ENCODE measurements around the gene TWIST2. TPM values are rescaled to one million over a fixed set of nuclear protein-coding genes. Genes with fewer than 3 reads are reported as not detected.

The TWIST2 gene
- total and polyA plus RNA-seq, 7 donors = 0.58 to 1.2 (median 0.90) TPM

DNA sequence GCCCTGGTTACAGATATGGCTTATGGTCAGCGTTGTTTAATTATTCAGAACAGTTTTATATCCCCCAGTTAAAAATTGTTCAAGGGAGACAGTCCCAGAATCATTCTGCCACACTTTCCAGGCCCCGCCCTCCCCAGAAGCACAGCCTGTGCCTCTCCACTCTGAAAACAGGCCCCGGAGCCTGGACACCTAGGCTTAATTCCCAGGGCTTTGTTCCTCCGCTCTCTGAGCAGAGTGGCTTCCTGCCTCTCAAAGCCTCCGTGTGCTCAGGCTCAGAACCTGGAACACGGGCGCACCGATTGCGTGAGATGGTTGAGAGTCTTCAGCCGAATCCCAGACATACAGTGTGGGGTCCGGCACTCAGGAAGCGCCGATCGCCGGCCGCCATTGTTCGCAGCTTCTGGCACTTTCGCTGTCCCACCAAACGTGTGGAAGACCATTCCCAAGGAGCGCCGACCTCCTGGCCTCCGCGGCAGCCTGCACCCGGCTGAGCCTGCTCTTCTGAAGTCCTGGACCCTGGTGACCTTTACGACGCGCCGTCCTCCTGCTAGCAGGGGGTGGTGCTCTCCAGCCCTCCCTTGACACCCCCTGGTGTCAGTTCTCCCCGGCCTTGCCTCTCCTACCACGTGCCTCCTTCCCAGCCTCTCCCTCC, 45.6 kb downstream of the TWIST2 start:
- Histone ChIP-seq H3K27ac (no peak overlapping the region), H3K27me3 (ENCODE audit: insufficient read depth in 3 of 3, low read length in 2 of 3) (peaks cover 0 to 21% (median 6%) of the 10 kb centered on the region in 3 donors), H3K36me3 (ENCODE audit: insufficient read depth in 1 of 2, low read depth in 1 of 2) (no peaks in the 10 kb centered on the region), H3K4me3 (no peak overlapping the region), H3K4me1 (no peaks in the 10 kb centered on the region), H3K9me3 (no peaks in the 10 kb centered on the region)
- WGBS, 3 donors = 86 to 88% (median 87%) methylated on average over 30 of the region's 30 CpGs
- ATAC-seq (no peak), DNase-seq (no peak)
- intact Hi-C loops (cut with DNase I) = no loop called here
- TF ChIP-seq, protein P1, sequence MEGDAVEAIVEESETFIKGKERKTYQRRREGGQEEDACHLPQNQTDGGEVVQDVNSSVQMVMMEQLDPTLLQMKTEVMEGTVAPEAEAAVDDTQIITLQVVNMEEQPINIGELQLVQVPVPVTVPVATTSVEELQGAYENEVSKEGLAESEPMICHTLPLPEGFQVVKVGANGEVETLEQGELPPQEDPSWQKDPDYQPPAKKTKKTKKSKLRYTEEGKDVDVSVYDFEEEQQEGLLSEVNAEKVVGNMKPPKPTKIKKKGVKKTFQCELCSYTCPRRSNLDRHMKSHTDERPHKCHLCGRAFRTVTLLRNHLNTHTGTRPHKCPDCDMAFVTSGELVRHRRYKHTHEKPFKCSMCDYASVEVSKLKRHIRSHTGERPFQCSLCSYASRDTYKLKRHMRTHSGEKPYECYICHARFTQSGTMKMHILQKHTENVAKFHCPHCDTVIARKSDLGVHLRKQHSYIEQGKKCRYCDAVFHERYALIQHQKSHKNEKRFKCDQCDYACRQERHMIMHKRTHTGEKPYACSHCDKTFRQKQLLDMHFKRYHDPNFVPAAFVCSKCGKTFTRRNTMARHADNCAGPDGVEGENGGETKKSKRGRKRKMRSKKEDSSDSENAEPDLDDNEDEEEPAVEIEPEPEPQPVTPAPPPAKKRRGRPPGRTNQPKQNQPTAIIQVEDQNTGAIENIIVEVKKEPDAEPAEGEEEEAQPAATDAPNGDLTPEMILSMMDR (IDR thresholded peaks at IDR 0.05) = no peak

GRCh38 chr2:238894226-238894949, 46.5 kb downstream of the TWIST2 start:
- intact Hi-C loops (cut with DNase I) = no loop called here
- Histone ChIP-seq H3K36me3 (ENCODE audit: insufficient read depth in 1 of 2, low read depth in 1 of 2) (no peaks in the 10 kb centered on the region), H3K4me1 (no peaks in the 10 kb centered on the region), H3K9me3 (no peaks in the 10 kb centered on the region), H3K27me3 (ENCODE audit: insufficient read depth in 3 of 3, low read length in 2 of 3) (peaks cover 0 to 24% (median 6%) of the 10 kb centered on the region in 3 donors), H3K4me3 (no peak overlapping the region), H3K27ac (no peak overlapping the region)
- TF ChIP-seq, protein P1 (IDR thresholded peaks at IDR 0.05) = no peak
- WGBS, 3 donors = 76 to 83% (median 76%) methylated on average over 11 to 13 of the region's 13 CpGs
- ATAC-seq (no peak), DNase-seq (no peak)

DNA sequence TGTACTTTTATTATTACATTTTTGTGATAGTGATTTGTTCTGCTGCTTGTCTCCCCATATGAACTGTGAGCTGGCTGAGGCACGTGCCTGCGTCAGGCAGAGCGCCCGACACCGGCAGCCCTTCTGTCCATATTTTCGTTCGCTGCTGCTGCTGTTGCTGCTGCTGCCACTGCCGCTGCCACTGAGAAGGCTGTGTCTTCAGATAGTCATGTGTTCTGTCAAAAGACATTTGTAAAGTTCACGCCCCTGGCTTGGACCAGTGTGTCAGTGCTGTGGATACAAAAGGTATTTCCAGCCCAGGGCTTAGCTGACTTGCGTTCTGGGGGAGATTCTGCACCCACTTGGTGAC, 47.0 kb downstream of the TWIST2 start:
- no peak overlapping the region for H3K27ac ChIP-seq
- H3K36me3 ChIP-seq (ENCODE audit: insufficient read depth in 1 of 2, low read depth in 1 of 2) = no peaks in the 10 kb centered on the region
- H3K4me1 ChIP-seq = no peaks in the 10 kb centered on the region
- intact Hi-C loops (cut with DNase I) = no loop called here
- WGBS, 3 donors = 73 to 85% (median 79%) methylated on average over 10 of the region's 10 CpGs
- ATAC-seq (no peak), DNase-seq (no peak)
- H3K9me3 ChIP-seq = no peaks in the 10 kb centered on the region
- TF ChIP-seq, protein P1 (IDR thresholded peaks at IDR 0.05) = no peak
- no peak overlapping the region for H3K4me3 ChIP-seq
- H3K27me3 ChIP-seq (ENCODE audit: insufficient read depth in 3 of 3, low read length in 2 of 3) = peaks cover 0 to 24% (median 6%) of the 10 kb centered on the region in 3 donors

- TF ChIP-seq, protein P1 (IDR thresholded peaks at IDR 0.05) = no peak
- 67 to 76% (median 68%) methylated on average over 18 to 20 of the region's 20 CpGs for WGBS, 3 donors
- peaks cover 0 to 29% (median 4%) of the 10 kb centered on the region in 3 donors for H3K27me3 ChIP-seq (ENCODE audit: insufficient read depth in 3 of 3, low read length in 2 of 3)
- no peaks in the 10 kb centered on the region for H3K9me3 ChIP-seq
- no peaks in the 10 kb centered on the region for H3K36me3 ChIP-seq (ENCODE audit: insufficient read depth in 1 of 2, low read depth in 1 of 2)
- DNase-seq (no peak), ATAC-seq (peak in 1 of 4 donors; percentile 16)
- intact Hi-C loops (cut with DNase I) = no loop called here
- no peak overlapping the region for H3K27ac ChIP-seq
- H3K4me3 ChIP-seq = no peak overlapping the region
- H3K4me1 ChIP-seq = no peaks in the 10 kb centered on the region
Observed at GRCh38 chr2:238895361-238895882, 47.5 kb downstream of the TWIST2 start.
